Natural killer cell (primary cell): ENCODE data around the gene SRRD. TPM values are rescaled to one million over a fixed set of nuclear protein-coding genes. Genes with fewer than 3 reads are reported as not detected.

Experiments used
- ATAC-seq, 3 donors: fragments of 150-1000 bp in 2 of 3; fragments of 200-7000 bp in 1 of 3; cut with Tn5 transposase; 1 replicate in 1 of 3; 2 replicates in 2 of 3; pipeline ENCODE4 v1.10.0; 2021; ENCODE audit warnings: mild to moderate bottlenecking in 2 of 3, moderate library complexity in 2 of 3
- DNase-seq, 2 donors: peaks; one replicate each; pipeline versions ENCODE4 v3.0.0 to v3.0.0-alpha.2; 2013 to 2021; ENCODE audit warnings: mixed read lengths in 1 of 2
- H3K27ac ChIP-seq: one replicate; pipeline ENCODE4 v1.5.1; 2013; ENCODE audit warnings: mild to moderate bottlenecking, low read length
- H3K27me3 ChIP-seq: one replicate; pipeline ENCODE4 v1.6.1; 2013; ENCODE audit warnings: low read length; ENCODE audit not compliant: control insufficient read depth, insufficient read depth
- H3K36me3 ChIP-seq: one replicate; pipeline ENCODE4 v1.6.1; 2013; ENCODE audit warnings: low read length; ENCODE audit not compliant: control insufficient read depth, insufficient read depth
- H3K4me1 ChIP-seq: one replicate; pipeline ENCODE4 v1.6.1; 2013; ENCODE audit warnings: low read length; ENCODE audit not compliant: control insufficient read depth, insufficient read depth
- H3K4me3 ChIP-seq: one replicate; pipeline ENCODE4 v1.5.1; 2013; ENCODE audit warnings: low read length
- H3K9me3 ChIP-seq: one replicate; pipeline ENCODE4 v1.6.1; 2013; ENCODE audit warnings: low read length; ENCODE audit not compliant: control insufficient read depth, insufficient read depth
- H3K27ac Mint-ChIP-seq, 2 donors: one replicate each; pipeline ENCODE4 v1.8.0; 2022; ENCODE audit warnings: mild to moderate bottlenecking in 2 of 2, mixed read lengths in 2 of 2, moderate library complexity in 1 of 2
- H3K27me3 Mint-ChIP-seq, 2 donors: one replicate each; pipeline ENCODE4 v1.8.0; 2022; ENCODE audit warnings: low read depth in 2 of 2, mixed read lengths in 2 of 2
- H3K36me3 Mint-ChIP-seq: one replicate; pipeline ENCODE4 v1.8.0; 2022; ENCODE audit warnings: mixed read lengths
- H3K4me1 Mint-ChIP-seq, 2 donors: one replicate each; pipeline ENCODE4 v1.8.0; 2022; ENCODE audit warnings: mixed read lengths in 2 of 2
- H3K4me3 Mint-ChIP-seq: one replicate; pipeline ENCODE4 v1.8.0; 2022; ENCODE audit warnings: mild to moderate bottlenecking, moderate library complexity, mixed read lengths
- H3K9me3 Mint-ChIP-seq, 2 donors: one replicate each; pipeline ENCODE4 v1.8.0; 2022; ENCODE audit warnings: mixed read lengths in 2 of 2
- WGBS: methylation state at CpG from one replicate; pipeline ENCODE4 v1.1.7; 2013; ENCODE audit warnings: missing lambda C conversion rate; ENCODE audit not compliant: insufficient coverage; 5-methylcytosine and 5-hydroxymethylcytosine counted together
- intact Hi-C: fragments of 100-400 bp; cut with micrococcal nuclease; formaldehyde crosslinking; loops from one replicate; pipeline ENCODE4 v1.14.2; 2022
- total RNA-seq, 4 donors: library from RNA; stranded (reverse); fragments of 120-200 nt in 1 of 4; gene quantifications; one replicate each; pipeline versions ENCODE4 v1.2.3 to v1.2.4, GENCODE V29; 2013 to 2022
- TF ChIP-seq, protein P1 (sequence below): fragments of 200-600 bp; IDR thresholded peaks from one replicate; pipeline ENCODE4 v1.8.0; 2022; ENCODE audit warnings: antibody characterized with exemption

Gene SRRD
- total RNA-seq, 3 donors from 2014 or later (not counting 1 experiment from before 2014, with no cell fraction given): 18.8 to 21.5 (median 21.4) TPM

DNA sequence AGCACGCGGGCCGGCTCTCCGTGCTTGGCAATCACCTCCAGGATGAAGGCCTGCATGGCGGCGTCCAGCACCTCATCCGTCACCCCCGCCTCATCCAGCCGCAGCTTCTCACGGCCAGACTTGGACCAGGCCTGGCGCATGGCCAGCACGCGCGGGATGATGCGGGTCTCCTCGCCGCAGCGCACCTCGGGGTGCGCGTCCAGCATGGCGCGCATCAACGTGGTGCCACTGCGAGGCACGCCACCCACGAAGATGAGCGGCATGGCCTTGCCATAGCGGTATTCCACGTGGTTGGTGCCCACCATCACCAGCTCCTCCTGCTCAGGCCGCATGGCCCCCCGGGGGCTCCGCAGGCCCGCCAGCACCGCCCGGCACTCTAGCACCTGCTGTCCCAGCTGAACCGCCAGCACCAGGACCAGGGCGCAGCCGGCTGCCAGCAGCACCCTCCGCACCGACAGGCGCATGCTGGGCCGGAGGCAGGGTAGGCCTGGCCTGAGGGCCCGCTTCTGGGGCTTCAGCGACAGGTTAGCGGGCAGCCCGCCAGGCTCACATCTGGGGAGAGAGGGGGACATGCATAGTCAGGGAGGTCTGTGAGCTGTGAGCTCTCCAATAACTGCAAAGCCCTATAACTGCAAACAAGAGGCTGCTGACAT is 57.6 kb downstream of the SRRD start:
- DNase-seq (no peak), ATAC-seq (no peak)
- intact Hi-C loops: no loop called here
- Histone ChIP-seq H3K27ac (no peak overlapping the region), H3K27me3 (no peaks in the 10 kb centered on the region), H3K9me3 (no peaks in the 10 kb centered on the region), H3K4me3 (no peak overlapping the region), H3K4me1 (peaks cover 49% of the 10 kb centered on the region), H3K36me3 (peaks cover 57% of the 10 kb centered on the region)
- H3K4me3 Mint-ChIP-seq: no peak overlapping the region
- H3K36me3 Mint-ChIP-seq: peaks cover under 1% of the 10 kb centered on the region
- H3K27ac Mint-ChIP-seq: peak overlapping the region in 1 of 2 donors; percentile 91
- no peaks in the 10 kb centered on the region for H3K27me3 Mint-ChIP-seq
- TF ChIP-seq, protein P1, sequence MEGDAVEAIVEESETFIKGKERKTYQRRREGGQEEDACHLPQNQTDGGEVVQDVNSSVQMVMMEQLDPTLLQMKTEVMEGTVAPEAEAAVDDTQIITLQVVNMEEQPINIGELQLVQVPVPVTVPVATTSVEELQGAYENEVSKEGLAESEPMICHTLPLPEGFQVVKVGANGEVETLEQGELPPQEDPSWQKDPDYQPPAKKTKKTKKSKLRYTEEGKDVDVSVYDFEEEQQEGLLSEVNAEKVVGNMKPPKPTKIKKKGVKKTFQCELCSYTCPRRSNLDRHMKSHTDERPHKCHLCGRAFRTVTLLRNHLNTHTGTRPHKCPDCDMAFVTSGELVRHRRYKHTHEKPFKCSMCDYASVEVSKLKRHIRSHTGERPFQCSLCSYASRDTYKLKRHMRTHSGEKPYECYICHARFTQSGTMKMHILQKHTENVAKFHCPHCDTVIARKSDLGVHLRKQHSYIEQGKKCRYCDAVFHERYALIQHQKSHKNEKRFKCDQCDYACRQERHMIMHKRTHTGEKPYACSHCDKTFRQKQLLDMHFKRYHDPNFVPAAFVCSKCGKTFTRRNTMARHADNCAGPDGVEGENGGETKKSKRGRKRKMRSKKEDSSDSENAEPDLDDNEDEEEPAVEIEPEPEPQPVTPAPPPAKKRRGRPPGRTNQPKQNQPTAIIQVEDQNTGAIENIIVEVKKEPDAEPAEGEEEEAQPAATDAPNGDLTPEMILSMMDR: no peak
- no peaks in the 10 kb centered on the region for H3K9me3 Mint-ChIP-seq
- peaks cover 53 to 56% of the 10 kb centered on the region in 2 donors for H3K4me1 Mint-ChIP-seq
- 96% methylated on average over 47 of the region's 47 CpGs for WGBS

GRCh38 chr22:26542831-26543230 is 59.2 kb downstream of the SRRD start:
- peak overlapping the region; percentile 81 to 91 for H3K27ac Mint-ChIP-seq
- Histone ChIP-seq H3K36me3 (peaks cover 53% of the 10 kb centered on the region), H3K4me3 (no peak overlapping the region), H3K27me3 (no peaks in the 10 kb centered on the region), H3K4me1 (peaks cover 63% of the 10 kb centered on the region), H3K9me3 (no peaks in the 10 kb centered on the region), H3K27ac (peak overlapping the region; percentile 65)
- no peaks in the 10 kb centered on the region for H3K27me3 Mint-ChIP-seq
- WGBS: 9% methylated on average over 3 of the region's 3 CpGs
- peaks cover 6% of the 10 kb centered on the region for H3K36me3 Mint-ChIP-seq
- peak overlapping the region; percentile 72 for H3K4me3 Mint-ChIP-seq
- H3K4me1 Mint-ChIP-seq: peaks cover 63 to 66% of the 10 kb centered on the region in 2 donors
- intact Hi-C loops: no loop called here
- peak; percentile 67 to 82 (median 73) for ATAC-seq
- H3K9me3 Mint-ChIP-seq: no peaks in the 10 kb centered on the region
- TF ChIP-seq, protein P1: no peak
- peak; percentile 25 to 28 for DNase-seq

Other genes starting within 250 kb of the SRRD start
- 1 to 10 TPM; 1.6 to 3.0 (median 1.9) TPM for gene ASPHD2, start 54.6 kb upstream of the SRRD start, total RNA-seq
- gene HPS4, start 94 bp upstream of the SRRD start, total RNA-seq: 10 to 100 TPM; 44.8 to 53.6 (median 50.7) TPM
- gene TFIP11, start 28.6 kb downstream of the SRRD start, total RNA-seq: 100 to 1,000 TPM; 108 to 131 (median 124) TPM
- 100 to 1,000 TPM; 145 to 206 (median 155) TPM for gene TPST2, start 106.3 kb downstream of the SRRD start, total RNA-seq
- not detected for gene CRYBB1, start 134.2 kb downstream of the SRRD start, total RNA-seq
- gene CRYBA4, start 138.1 kb downstream of the SRRD start, total RNA-seq: under 1 TPM in 1 of 3 donors, not detected in 2; 0.59 TPM
- 100 to 1,000 TPM in 1 of 3 donors, 10 to 100 TPM in 2; 75.3 to 105 (median 76.3) TPM for gene MIAT, start 173.7 kb downstream of the SRRD start, total RNA-seq